Measurements from ENCODE around the gene ACSS1.

ACSS1 gene

GRCh38 chr20:24970030-24970553 is 87.8 kb downstream of the ACSS1 start:
- DNase-seq = no peak

- no peak for DNase-seq
Observed at GRCh38 chr20:24969186-24970029, 88.5 kb downstream of the ACSS1 start.

GRCh38 chr20:24968278-24968800 is 89.6 kb downstream of the ACSS1 start:
- no peak for DNase-seq

- DNase-seq = no peak
Observed at GRCh38 chr20:24966317-24967012, 91.5 kb downstream of the ACSS1 start.

GRCh38 chr20:24965065-24965919 is 92.6 kb downstream of the ACSS1 start:
- no peak for DNase-seq

- no peak for DNase-seq
Observed at GRCh38 chr20:24964506-24964840, 93.5 kb downstream of the ACSS1 start.

- no peak for DNase-seq
Observed at GRCh38 chr20:24963672-24964505, 94.0 kb downstream of the ACSS1 start.

GRCh38 chr20:24962510-24962909 is 95.4 kb downstream of the ACSS1 start:
- no peak for DNase-seq

- DNase-seq = no peak
Observed at GRCh38 chr20:24962182-24962492, 95.8 kb downstream of the ACSS1 start.

GRCh38 chr20:24961384-24962181 is 96.4 kb downstream of the ACSS1 start:
- no peak for DNase-seq

- DNase-seq = no peak
Observed at GRCh38 chr20:24960861-24961260, 97.1 kb downstream of the ACSS1 start.

GRCh38 chr20:24960302-24960801 is 97.6 kb downstream of the ACSS1 start:
- no peak for DNase-seq

- no peak for DNase-seq
Observed at GRCh38 chr20:24959591-24960301, 98.2 kb downstream of the ACSS1 start.

- DNase-seq = no peak
Observed at GRCh38 chr20:24958506-24959385, 99.2 kb downstream of the ACSS1 start.

- no peak for DNase-seq
Observed at GRCh38 chr20:24957326-24958016, 100.5 kb downstream of the ACSS1 start.
